Renal cortical epithelial cell (primary cell): ENCODE results near the gene BTG4. TPM values are rescaled to one million over a fixed set of nuclear protein-coding genes. Genes with fewer than 3 reads are reported as not detected.

Experiments
- DNase-seq: peaks from one replicate; pipeline ENCODE4 v3.0.0-alpha.2; 2011; ENCODE audit warnings: low read depth
- total RNA-seq: library from RNA; depleted of rRNA; stranded (reverse); fragments of >200 nt; gene quantifications from 2 replicates; pipeline ENCODE4 v1.2.3, GENCODE V29; 2014

BTG4 gene
- total RNA-seq, 1 donor from 2014 or later = not detected

DNA sequence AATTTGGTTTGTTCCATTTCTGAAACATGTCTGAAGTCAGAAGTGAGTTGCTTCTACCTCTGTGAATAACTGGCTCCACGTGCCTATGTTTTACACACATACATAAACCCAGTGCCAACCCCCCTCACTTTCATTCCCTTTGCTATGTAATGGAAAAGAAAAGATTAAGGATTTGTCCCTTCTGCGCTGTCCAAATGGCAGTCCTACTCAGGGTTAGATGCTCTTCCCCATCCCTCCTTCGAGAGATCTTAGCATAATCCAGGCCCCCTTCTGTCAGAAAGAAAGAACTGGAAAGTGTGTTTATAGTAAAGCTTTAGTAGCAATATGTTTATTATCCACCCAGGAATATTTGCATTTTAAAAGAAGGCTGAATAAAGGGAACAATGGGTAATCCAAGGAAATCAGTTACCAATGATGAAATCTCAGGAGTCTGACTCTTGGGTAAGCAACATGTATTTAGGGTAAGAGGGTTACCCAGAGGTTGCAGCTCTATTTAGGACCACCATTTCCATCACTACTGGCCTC lies 25.2 kb upstream of the BTG4 start:
- DNase-seq = no peak

DNA sequence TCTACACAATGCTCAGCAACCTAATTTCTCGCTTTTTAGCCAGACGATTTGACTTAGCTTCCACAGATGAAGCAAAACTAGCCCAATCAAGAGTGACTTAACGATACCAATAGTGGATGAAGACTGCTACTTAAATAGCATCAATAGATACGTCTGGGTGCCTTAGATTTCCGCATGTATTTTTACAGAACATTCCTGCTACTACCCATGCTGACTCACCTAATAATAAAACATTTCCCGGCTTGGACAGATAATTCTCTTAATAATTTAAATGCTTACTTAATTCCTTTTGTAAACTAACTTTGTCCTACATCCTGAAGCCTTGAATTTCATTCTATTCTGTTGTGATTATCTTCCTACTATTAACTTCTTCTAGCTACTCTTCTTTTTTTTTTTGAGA lies 23.1 kb upstream of the BTG4 start:
- no peak for DNase-seq

DNA sequence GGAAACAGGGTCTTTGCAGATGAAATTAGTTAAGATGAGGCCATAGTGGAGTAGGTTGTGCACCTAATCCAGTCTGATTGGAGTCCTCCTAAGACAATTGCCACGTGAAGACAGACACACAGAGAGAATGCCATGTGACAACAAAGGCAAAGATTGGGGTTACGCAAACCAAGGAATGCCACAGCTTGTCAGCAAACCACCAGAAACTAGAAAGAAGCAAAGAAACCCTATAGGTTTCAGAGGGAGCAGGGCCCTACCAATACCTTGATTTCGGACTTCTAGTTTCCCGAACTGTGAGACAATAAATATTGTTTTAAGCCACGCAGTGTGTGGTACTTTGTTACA lies 20.2 kb upstream of the BTG4 start:
- no peak for DNase-seq

DNA sequence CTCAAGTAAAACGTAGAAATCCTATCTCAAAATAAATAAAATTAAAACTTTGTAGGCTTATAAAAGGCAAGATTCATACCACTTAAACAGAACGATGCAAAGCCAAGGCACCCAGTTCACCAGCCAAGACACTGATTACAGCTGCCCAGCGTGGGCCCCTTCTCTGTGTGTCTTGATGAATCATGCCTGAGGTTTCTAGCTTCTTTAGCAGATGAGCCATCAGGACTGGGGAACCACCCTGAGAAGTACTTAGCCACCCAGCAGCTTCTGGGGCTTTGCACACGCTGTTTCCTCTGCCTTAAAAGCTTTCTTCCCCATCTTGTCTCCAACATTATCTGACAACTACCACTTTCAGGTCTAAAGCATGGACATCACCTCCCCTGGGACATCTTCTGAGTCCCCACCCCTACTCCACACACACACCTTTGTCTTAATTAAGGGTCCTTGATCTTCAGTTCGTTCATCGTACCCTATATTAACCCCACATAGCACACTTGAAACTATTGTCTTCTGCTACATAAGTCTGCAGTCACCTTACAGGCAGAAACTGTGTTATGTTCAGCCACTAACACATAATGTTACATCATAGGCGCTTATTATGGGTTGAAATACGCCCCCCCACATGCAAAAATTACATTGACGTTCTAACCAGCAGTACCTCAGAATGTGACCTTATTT lies 19.6 kb upstream of the BTG4 start:
- DNase-seq = peak; percentile 88

DNA sequence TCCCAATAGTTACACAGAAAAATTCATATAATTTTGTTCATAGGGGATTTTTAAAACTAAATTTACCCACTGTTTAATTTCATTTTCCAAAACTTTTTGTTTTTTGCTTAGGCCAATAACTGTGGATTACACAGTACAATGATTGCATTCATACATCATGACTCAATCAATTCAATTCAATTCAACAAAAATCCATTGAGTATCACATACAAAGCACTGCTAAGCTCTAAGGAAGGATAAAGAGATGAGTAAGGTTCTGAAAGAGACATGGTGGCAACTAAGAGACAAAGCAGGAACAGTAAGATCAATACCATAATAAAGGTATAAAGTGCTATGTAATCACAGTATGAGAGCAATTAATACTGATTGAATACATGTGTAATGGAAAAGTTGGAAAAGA lies 18.9 kb upstream of the BTG4 start:
- DNase-seq = no peak

DNA sequence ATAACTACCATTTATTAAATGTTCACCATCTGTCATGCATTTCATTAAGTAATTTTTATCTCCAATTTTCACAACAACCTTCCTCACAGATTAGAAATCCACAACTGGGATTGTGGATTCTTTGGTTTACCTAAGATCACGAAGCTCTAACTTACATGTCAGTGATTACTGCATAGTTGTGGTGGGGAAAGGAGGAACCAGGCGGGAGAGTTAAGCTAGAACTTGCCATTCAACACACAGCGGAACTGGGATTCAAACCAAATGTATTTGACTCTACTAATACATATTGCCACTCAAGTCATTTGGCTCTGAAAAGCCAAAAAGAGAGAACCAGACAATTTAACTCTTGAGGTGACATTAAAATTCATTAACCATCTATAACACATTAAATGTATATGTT lies 17.9 kb upstream of the BTG4 start:
- no peak for DNase-seq

DNA sequence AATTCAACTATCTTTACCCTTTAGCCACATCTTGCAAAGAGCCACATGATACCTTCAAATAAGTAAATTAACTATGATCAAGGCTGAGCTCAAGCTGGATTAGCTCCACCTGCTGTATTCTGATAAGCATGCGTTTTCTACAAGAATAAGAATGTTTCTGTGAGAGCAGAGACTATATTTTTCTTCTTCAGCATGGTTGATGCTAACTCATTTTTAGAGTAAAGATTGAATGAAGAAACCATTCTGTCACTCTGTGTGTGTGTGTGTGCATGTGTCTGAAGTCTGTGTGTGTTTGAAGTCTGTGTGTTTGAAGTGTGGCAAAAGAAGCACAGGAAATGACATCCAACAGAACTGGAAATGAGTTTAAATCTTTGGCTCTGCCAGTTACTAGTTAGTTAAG lies 16.4 kb upstream of the BTG4 start:
- no peak for DNase-seq

DNA sequence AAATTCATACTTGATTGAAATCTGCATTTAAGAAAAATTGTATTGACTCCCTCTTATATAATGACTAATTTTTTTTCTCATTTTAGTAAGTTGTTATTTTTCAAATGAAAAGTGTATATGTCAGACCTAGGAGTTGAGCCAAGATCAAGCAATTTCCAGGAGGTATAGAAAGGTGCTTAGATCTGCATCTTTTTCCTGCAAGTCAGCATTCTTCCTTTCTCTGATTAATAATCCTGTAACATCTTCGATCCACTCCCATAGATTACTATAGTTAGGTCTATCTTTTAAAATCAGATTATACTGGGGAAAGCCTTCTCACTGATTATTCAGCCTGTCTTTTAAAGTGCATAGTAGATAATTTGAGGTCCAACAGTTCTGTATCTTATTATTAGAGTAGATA lies 15.1 kb upstream of the BTG4 start:
- DNase-seq = no peak

DNA sequence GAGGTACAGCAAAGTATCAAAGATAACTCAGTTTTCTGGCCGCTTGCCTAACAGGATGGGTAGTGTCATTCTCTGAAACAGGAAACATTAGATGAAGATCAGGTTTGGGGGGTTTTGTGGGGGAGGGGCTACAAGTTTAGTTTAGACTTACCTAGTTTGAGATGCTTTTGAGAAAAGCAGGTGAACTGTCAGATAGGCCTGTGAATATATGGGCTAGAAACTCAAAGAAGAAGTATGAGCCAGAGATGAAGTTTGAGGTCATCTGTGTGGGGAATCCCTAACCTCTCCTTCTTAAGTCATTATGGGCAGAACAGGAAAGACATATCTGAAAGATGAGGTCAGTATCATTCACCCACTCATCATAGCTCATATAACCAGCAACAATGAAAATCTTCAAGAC lies 14.3 kb upstream of the BTG4 start:
- peak; percentile 66 for DNase-seq

DNA sequence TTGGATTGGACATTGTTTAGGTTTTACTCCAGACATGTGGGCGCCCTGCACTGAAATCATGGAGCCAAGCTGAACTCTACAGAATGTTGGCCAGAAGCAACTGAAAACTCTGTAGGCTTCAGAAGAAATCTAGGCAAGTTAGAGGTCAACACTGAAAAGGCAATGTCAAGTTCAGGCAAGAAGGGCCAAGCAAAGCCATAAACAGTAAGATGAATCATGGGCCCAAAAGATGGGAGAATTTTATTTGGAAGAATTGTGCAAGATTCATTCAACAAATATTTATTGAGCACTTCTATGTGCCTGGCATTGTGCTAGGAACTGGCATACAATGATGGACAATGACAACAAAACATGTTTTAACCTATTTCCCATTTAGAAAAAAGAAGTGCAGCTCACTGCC lies 13.3 kb upstream of the BTG4 start:
- DNase-seq = no peak

DNA sequence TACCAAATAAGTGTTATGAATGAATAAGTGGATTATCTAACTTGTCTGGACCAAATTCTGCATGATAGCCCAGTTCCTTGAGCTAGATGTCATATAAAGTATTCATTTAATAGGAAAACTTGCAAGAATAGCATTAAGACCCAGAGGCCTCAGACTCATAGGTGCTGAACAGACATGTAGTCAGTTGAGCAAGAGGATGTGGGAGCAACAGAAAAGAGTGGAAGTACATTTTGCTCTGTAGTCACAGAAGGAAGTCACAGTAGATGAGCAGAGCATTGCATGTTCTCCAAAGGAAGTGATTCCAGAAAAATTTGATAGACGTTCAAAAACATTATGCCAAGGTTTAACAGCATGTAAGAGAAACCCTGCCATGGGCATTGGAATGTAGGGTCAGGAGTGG lies 11.9 kb upstream of the BTG4 start:
- no peak for DNase-seq

DNA sequence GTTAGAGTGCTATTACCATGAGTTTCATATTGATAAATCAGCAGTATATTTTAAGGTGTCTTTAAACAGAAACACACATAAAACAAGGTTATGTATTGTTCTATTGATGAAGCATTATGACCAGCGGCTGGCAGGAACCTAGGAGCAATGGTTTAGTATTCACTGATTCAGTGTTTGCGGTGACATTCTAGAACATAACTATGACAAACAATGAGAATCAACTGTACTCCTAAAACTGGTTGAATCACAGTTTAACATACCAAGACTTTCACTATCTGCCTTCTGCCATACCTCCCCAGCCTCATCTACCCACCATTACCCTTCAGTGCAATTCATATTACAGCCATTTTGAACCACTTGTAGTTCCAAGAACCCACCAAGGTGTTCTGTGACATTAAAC lies 11.2 kb upstream of the BTG4 start:
- DNase-seq = no peak

DNA sequence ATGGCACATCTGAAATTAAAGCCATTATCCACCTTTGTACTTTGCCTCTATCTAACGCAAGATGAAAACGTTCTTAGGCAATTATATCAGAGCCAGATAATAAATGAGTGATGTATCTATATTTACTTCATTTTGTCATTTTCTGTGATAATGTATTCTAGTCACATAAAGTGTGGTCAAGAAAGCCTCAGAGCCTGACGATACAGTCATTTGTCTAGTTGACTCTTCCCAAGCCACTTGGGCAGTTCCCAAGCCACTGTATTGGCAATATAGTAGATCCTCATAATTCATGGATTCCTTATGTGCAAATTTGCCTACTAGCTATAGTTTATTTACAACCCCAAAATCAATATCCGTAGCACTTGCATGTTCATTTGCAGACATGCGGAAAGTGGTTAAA lies 10.2 kb upstream of the BTG4 start:
- DNase-seq = no peak

DNA sequence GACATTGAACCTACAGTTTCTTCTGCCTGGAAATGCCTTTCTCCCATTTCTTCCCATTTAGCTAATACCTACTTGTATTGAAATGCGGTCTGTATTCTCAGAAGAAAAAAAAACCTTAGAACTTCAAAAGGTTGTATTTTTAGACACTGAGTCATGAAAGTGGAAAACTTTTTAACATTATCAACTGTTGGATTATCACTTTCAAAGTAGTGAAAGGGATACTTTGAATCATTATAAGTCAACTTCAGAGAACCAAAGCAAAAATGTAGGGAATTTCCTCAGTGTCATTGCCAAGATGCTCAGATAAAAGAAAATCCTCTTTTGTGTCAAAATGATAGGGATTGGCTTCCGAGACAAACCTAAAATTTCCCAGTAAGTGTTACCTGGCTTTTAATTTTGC lies 8.9 kb upstream of the BTG4 start:
- DNase-seq = no peak

DNA sequence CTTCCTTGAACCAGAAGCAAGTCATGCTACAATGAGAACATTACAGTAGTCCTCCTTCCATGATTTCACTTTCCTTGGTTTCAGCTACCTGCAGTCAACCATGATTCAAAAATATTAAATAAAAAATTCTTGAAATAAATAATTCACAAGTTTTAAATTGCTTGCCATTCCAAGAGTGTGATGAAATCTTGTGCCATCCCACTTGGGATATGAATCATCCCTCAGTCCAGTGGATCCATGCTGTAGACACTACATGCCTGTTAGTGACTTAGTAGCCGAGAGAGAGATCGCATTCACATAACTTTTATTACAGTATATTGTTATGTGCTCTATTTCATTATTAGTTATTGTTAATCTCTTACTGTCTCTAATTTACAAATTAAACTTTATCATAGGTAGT lies 8.4 kb upstream of the BTG4 start:
- DNase-seq = peak; percentile 65

DNA sequence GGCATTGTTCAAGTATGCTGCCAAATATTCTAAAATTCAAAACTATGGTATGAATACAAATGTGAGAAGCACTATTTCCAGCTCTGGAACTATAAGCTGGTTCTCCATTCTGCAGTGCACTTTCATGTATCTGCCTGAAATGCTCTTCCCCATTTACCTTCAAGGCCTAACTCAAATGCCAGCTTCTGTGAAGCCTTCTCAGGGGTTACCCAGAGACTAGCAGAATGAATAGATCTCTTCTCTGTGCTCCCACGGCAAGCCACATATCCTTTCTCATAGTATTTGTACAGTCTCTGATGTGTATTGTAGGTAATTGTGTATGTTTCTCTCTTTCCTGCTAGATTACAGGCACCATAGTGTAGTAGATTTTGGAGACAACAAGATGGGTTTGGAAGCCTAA lies 6.5 kb upstream of the BTG4 start:
- no peak for DNase-seq

DNA sequence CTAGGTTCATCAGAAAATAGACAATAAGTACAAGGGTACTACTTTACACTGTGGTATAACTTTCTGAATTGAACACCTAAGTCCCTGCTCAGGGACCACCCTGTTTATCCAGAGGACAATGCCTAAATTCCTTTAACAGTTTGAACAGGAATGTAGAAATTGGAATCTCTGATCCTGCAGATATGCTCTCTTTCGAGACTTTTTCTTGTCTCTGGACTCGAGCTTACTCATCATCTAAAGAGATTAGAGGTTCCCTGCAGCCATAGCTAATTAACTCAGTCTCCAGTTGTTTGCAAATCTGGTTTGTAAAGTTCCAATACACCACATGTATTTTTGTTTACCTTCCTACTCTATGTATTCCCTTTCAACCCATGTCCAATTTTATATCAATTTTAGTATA lies 3.4 kb upstream of the BTG4 start:
- no peak for DNase-seq

DNA sequence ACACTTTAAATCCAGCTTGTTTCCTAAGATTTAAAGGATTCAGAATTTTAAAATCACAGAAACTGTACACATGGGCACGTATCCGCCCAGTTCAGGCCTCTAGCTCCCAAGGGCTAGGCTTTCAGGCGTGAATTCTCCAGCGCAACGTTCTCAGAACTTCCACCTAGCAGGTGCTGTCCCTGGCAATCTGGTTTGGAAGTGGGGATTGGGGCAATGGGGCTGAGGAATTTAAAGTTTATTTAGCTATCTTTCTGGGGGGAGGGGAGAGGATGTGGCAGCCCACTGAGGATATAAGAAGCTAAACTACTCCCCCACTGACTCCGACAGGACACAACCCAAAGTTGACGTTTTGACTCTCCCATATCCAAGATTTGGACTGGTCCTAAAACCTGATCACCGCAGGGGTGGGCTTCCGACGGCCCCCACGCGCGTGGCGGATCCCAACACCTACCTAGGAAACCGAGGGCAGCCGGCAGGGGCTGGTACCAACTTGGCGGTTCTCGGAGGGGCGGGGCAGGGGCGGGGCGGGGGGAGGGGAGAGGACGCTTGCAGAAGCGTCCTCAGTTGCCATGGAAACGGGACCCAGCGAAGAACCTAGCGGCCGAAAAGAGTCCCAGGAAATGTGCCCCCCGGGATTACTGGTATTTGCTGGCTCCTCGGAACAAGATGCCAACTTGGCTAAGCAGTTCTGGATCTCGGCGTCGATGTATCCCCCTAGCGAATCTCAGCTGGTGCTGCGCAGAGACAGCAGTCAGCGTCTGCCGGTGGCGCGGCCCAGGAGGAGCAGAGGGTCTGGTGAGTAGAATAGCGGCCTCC lies 2.2 kb upstream of the BTG4 start, which contains the start of gene HOATZ:
TSS of gene HOATZ (plus strand) at position 563 of the 816 bp plus-strand sequence. CDS start at position 570, 7 bp downstream.
- no peak for DNase-seq

DNA sequence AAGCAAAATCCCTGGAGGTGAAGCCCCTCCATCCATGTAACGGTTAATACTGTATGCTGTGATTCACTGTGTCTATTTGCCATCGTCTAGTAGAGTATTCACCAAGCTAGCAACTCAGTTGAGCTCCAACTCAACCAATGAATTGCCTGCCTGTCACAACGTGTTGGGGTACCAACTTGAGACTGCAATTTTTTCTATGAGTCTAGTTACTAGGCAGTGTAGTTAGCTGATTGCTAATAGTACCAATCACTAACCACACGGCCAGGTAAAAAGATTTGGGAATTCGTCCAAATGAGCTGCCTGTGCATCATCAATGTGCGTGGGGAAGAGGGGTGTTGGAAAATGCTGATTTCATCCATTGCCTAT lies 1.0 kb upstream of the BTG4 start:
- DNase-seq = no peak

DNA sequence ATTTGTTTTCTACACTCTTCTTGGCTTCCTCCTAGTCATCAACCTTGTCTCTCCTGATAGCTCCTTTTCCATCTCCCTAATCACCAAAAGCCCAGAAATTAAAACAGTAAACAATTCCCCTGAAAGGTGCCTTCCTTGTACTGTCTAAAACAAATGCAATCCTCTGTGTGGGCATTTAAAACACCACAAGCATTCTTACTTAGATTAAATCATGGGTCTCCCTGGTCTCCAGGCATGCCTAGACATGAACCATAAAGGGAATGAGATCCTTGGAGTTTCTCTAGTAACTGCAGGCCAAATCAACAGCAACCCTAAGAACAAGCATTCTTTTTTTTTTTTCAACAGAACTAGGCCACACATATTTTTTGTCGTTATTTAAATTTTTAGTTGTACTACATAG lies 1.9 kb downstream of the BTG4 start:
- DNase-seq = peak; percentile 3

DNA sequence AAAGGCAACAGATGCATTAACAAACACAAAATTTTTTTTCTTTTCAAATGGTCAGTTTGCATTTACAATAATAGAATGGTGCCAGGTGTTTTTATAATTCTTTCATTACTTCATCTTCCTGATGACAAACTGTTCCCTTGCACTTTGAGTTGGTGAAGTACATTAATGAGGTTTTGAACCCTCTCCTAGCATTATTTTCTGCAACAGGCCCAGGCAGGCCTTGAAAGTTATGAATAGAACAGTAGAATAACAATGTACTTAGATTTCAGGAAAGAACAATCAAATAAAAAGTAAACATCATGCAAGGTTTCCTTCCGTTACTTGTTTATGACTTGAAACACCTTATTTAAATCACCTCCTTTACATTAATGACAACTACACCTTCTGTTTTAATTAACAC lies 9.6 kb downstream of the BTG4 start:
- no peak for DNase-seq

DNA sequence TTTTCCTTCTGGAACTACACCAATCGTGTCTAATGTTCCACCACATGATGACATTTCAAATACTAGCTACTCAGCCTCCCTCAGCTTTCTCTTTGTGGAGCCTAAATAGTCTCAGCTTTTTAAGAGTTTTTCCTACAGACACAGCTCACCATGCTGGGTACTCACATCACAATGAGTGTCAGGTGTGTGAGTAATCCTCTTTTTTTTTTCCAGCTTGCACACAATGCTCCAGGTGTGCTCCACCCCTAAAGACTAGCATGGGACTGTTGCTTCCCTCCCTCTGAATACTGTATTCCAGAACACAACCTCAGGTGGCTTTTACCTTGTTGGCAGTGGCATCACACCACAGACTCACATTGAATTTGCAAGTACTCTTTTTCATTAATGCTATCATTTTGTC lies 11.7 kb downstream of the BTG4 start:
- DNase-seq = no peak

DNA sequence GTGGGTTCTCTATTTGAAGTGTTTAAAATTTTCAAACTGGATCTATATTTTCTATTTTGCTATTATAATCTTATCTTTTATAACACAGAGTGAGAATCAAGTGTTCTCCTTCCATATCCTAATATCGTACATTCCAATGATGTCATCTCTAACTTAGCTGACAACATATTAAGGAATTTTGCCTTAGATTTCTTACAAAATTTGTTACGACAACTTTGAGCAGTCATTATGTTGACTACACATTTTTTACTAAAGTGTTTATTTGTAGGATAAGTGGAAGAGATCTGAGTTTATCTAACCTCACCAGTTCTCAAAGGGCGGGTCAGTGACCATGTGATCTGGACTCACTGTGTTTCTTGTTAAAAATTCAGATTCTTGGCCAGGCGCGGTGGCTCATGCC lies 12.7 kb downstream of the BTG4 start:
- no peak for DNase-seq

DNA sequence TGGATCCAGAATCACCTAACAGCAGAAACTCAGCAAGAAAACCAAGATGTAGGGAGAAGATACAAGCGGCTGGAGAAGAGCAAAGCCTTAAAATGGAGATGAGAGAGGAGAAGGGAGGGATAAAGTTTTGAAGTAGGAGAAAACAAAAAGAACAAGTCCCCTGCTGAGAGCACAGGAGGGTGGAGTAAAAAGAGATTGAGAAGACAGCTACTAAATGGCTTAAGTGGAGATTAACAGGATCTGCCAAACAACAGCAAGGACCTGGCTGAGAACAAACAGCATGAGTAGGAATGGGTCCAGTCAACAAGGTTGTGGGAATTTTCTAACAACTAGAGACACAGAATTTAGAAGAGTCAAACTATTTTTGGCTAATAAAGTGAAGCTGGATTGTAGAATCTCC lies 18.1 kb downstream of the BTG4 start:
- DNase-seq = no peak
